ENCODE results near the gene DOCK10. TPM values are rescaled to one million over a fixed set of nuclear protein-coding genes. Genes with fewer than 3 reads are reported as not detected.

DOCK10 gene
- polyA plus RNA-seq, 1 donor (not counting 4 experiments of a cell fraction or from before 2014, with no cell fraction given), result 2.5 TPM

DNA sequence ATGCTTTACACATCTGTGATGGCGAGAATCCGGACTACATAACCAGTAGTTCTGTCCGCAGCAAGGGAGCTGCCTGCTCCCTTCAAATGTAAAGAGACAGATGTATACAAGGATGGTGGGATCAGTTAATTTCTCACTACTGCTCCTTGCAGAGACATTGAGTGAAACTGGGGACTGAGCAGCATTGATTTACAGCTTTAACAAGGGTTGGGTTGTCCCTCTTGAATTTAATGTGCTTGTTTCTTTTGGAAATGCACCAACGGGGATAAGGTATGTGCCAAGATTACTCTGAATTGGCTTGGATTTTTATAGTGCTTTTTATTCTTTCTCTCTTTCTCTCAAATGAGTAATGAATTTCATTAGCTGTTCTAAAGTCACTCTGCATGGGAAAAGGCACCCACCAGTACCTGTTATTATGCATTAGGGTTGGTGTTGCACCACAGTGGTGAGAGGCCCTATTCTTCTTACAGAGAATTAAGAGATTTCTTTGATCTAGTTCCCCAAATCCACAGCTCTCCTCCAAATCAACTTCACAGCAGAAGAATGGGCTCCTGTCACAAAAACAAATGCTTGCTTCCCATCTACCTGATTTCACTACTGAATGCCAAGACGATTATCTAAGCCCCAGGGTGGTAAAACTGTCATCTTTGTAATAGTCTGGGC lies 107.6 kb downstream of the DOCK10 start:
- H3K27ac ChIP-seq (ENCODE audit: control insufficient read depth, insufficient read depth, low read length), result no peak overlapping the region
- no peaks in the 10 kb centered on the region for H3K9me3 ChIP-seq (ENCODE audit: control insufficient read depth, low read depth, low read length)
- no peaks in the 10 kb centered on the region for H3K27me3 ChIP-seq (ENCODE audit: control insufficient read depth, extremely low read depth, insufficient read depth, low read length)
- no peaks in the 10 kb centered on the region for H3K9me1 ChIP-seq (ENCODE audit: control insufficient read depth, extremely low read depth, insufficient read depth, low read length)
- FAIRE-seq (no peak), DNase-seq (ENCODE audit: low read depth, low spot score) (no peak)
- no peaks in the 10 kb centered on the region for H4K20me1 ChIP-seq (ENCODE audit: control insufficient read depth, extremely low read depth, insufficient read depth, low read length)
- H3K4me3 ChIP-seq (ENCODE audit: control insufficient read depth in 2 of 3, extremely low read depth in 1 of 3, insufficient read depth in 2 of 3, low read depth in 1 of 3, low read length in 3 of 3), result no peak overlapping the region
- H3K36me3 ChIP-seq (ENCODE audit: control insufficient read depth in 2 of 2, extremely low read depth in 1 of 2, insufficient read depth in 2 of 2, low read length in 2 of 2), result no peaks in the 10 kb centered on the region
- TF ChIP-seq, protein P1, sequence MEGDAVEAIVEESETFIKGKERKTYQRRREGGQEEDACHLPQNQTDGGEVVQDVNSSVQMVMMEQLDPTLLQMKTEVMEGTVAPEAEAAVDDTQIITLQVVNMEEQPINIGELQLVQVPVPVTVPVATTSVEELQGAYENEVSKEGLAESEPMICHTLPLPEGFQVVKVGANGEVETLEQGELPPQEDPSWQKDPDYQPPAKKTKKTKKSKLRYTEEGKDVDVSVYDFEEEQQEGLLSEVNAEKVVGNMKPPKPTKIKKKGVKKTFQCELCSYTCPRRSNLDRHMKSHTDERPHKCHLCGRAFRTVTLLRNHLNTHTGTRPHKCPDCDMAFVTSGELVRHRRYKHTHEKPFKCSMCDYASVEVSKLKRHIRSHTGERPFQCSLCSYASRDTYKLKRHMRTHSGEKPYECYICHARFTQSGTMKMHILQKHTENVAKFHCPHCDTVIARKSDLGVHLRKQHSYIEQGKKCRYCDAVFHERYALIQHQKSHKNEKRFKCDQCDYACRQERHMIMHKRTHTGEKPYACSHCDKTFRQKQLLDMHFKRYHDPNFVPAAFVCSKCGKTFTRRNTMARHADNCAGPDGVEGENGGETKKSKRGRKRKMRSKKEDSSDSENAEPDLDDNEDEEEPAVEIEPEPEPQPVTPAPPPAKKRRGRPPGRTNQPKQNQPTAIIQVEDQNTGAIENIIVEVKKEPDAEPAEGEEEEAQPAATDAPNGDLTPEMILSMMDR (optimal IDR thresholded peaks at IDR 0.05 in 1 of 3, IDR thresholded peaks at IDR 0.05 in 1 of 3, conservative IDR thresholded peaks at IDR 0.05 in 1 of 3; ENCODE audit: extremely low read depth in 1 of 3, insufficient read depth in 2 of 3, low read length in 3 of 3), result no peak
- no peak for TF ChIP-seq EZH2 (IDR thresholded peaks at IDR 0.05; ENCODE audit: low read length)
- dilution Hi-C loops (cut with MboI; ENCODE audit: extremely low pct_ligation_motif_present, low sequenced_read_pairs), result no loop called here
- no peak overlapping the region for H2AFZ ChIP-seq (ENCODE audit: control insufficient read depth, low read length)
- no peak overlapping the region for H3K9ac ChIP-seq (ENCODE audit: control insufficient read depth, extremely low read depth, insufficient read depth, low read length)
- H3K79me2 ChIP-seq (ENCODE audit: control insufficient read depth, insufficient read depth, low read length), result no peaks in the 10 kb centered on the region
- H3K4me1 ChIP-seq (ENCODE audit: control insufficient read depth, extremely low read depth, insufficient read depth, low read length), result no peaks in the 10 kb centered on the region
- no peak overlapping the region for H3K4me2 ChIP-seq (ENCODE audit: control insufficient read depth, extremely low read depth, insufficient read depth, low read depth, low read length)

DNA sequence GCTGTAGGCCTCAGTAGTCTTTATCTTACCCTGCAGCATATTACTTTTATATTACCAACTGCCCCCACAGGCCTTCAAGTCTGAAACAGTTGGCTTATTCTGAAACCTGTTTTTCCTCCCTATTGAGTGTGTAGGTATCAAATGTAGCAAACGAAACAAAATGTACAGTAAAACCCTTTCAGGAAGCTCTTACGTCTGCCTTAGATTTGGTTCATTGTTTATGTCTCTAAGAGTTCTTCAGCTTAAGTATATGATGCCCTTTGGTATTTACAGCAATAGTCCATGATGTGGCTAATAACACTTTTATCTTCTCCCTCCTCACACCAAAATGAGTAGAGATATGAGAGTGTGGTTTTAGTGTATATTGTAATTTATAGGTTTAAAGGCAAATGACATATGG lies 108.8 kb downstream of the DOCK10 start:
- dilution Hi-C loops (cut with MboI; ENCODE audit: extremely low pct_ligation_motif_present, low sequenced_read_pairs), result no loop called here
- no peaks in the 10 kb centered on the region for H3K79me2 ChIP-seq (ENCODE audit: control insufficient read depth, insufficient read depth, low read length)
- TF ChIP-seq EZH2 (IDR thresholded peaks at IDR 0.05; ENCODE audit: low read length), result no peak
- TF ChIP-seq, protein P1 (optimal IDR thresholded peaks at IDR 0.05 in 1 of 3, IDR thresholded peaks at IDR 0.05 in 1 of 3, conservative IDR thresholded peaks at IDR 0.05 in 1 of 3; ENCODE audit: extremely low read depth in 1 of 3, insufficient read depth in 2 of 3, low read length in 3 of 3), result no peak
- H3K27me3 ChIP-seq (ENCODE audit: control insufficient read depth, extremely low read depth, insufficient read depth, low read length), result no peaks in the 10 kb centered on the region
- H2AFZ ChIP-seq (ENCODE audit: control insufficient read depth, low read length), result no peak overlapping the region
- H3K36me3 ChIP-seq (ENCODE audit: control insufficient read depth in 2 of 2, extremely low read depth in 1 of 2, insufficient read depth in 2 of 2, low read length in 2 of 2), result no peaks in the 10 kb centered on the region
- H3K4me2 ChIP-seq (ENCODE audit: control insufficient read depth, extremely low read depth, insufficient read depth, low read depth, low read length), result no peak overlapping the region
- no peaks in the 10 kb centered on the region for H4K20me1 ChIP-seq (ENCODE audit: control insufficient read depth, extremely low read depth, insufficient read depth, low read length)
- no peaks in the 10 kb centered on the region for H3K9me1 ChIP-seq (ENCODE audit: control insufficient read depth, extremely low read depth, insufficient read depth, low read length)
- no peak overlapping the region for H3K4me3 ChIP-seq (ENCODE audit: control insufficient read depth in 2 of 3, extremely low read depth in 1 of 3, insufficient read depth in 2 of 3, low read depth in 1 of 3, low read length in 3 of 3)
- H3K27ac ChIP-seq (ENCODE audit: control insufficient read depth, insufficient read depth, low read length), result no peak overlapping the region
- no peak overlapping the region for H3K9ac ChIP-seq (ENCODE audit: control insufficient read depth, extremely low read depth, insufficient read depth, low read length)
- no peak for DNase-seq (ENCODE audit: low read depth, low spot score)
- no peaks in the 10 kb centered on the region for H3K9me3 ChIP-seq (ENCODE audit: control insufficient read depth, low read depth, low read length)
- no peak for FAIRE-seq
- H3K4me1 ChIP-seq (ENCODE audit: control insufficient read depth, extremely low read depth, insufficient read depth, low read length), result no peaks in the 10 kb centered on the region
